ENCODE measurements around the gene STX3.
"Not testable (repeated sequence)": the region's sequence is repeated elsewhere in the genome, so short reads cannot be mapped to it uniquely, and the experiment has no call there.

Gene STX3

GRCh38 chr11:59833602-59834001, 78.4 kb downstream of the STX3 start:
- no peak for DNase-seq (ENCODE audit: extremely low read depth, low read depth)
- TF ChIP-seq CTCF (IDR thresholded peaks at IDR 0.05; ENCODE audit: low read depth, low read length, missing control alignments), result no peak
- no peak overlapping the region for H3K4me3 ChIP-seq (replicated peaks; ENCODE audit: low read depth, low read length)

GRCh38 chr11:59839615-59840014, 84.4 kb downstream of the STX3 start:
- H3K4me3 ChIP-seq (replicated peaks; ENCODE audit: low read depth, low read length), result no peak overlapping the region
- DNase-seq (ENCODE audit: extremely low read depth, low read depth), result no peak
- no peak for TF ChIP-seq CTCF (IDR thresholded peaks at IDR 0.05; ENCODE audit: low read depth, low read length, missing control alignments)

- no peak for DNase-seq (ENCODE audit: extremely low read depth, low read depth)
- no peak overlapping the region for H3K4me3 ChIP-seq (replicated peaks; ENCODE audit: low read depth, low read length)
- TF ChIP-seq CTCF (IDR thresholded peaks at IDR 0.05; ENCODE audit: low read depth, low read length, missing control alignments), result no peak
These were observed 86.3 kb downstream of the STX3 start for GRCh38 chr11:59841514-59841913.

GRCh38 chr11:59842316-59842715, 87.1 kb downstream of the STX3 start:
- DNase-seq (ENCODE audit: extremely low read depth, low read depth), result no peak
- H3K4me3 ChIP-seq (replicated peaks; ENCODE audit: low read depth, low read length), result no peak overlapping the region
- no peak for TF ChIP-seq CTCF (IDR thresholded peaks at IDR 0.05; ENCODE audit: low read depth, low read length, missing control alignments)

- H3K4me3 ChIP-seq (replicated peaks; ENCODE audit: low read depth, low read length), result no peak within 1 kb of the TSS
- TF ChIP-seq CTCF (IDR thresholded peaks at IDR 0.05; ENCODE audit: low read depth, low read length, missing control alignments), result no peak
- no peak for DNase-seq (ENCODE audit: extremely low read depth, low read depth)
These were observed 90.2 kb downstream of the STX3 start, which contains the start of gene CBLIF for GRCh38 chr11:59845399-59845798. TSS of gene CBLIF (minus strand) at chr11:59845499. CDS start at chr11:59845453, 46 bp downstream.

GRCh38 chr11:59846556-59846955, 91.4 kb downstream of the STX3 start:
- H3K4me3 ChIP-seq (replicated peaks; ENCODE audit: low read depth, low read length), result no peak overlapping the region
- DNase-seq (ENCODE audit: extremely low read depth, low read depth), result no peak
- no peak for TF ChIP-seq CTCF (IDR thresholded peaks at IDR 0.05; ENCODE audit: low read depth, low read length, missing control alignments)

- TF ChIP-seq CTCF (IDR thresholded peaks at IDR 0.05; ENCODE audit: low read depth, low read length, missing control alignments), result no peak
- no peak overlapping the region for H3K4me3 ChIP-seq (replicated peaks; ENCODE audit: low read depth, low read length)
- DNase-seq (ENCODE audit: extremely low read depth, low read depth), result no peak
These were observed 92.5 kb downstream of the STX3 start for GRCh38 chr11:59847626-59848025.

- DNase-seq (ENCODE audit: extremely low read depth, low read depth); H3K4me3 ChIP-seq (replicated peaks; ENCODE audit: low read depth, low read length): not testable (repeated sequence)
These were observed 93.3 kb downstream of the STX3 start for GRCh38 chr11:59848439-59848838.

Data from HFF-Myc (cell line).